Measurements from ENCODE around the gene SIL1. TPM values are rescaled to one million over a fixed set of nuclear protein-coding genes. Genes with fewer than 3 reads are reported as not detected.

The SIL1 gene
- total RNA-seq, 2 donors from 2014 or later: 69.9 to 75.6 TPM

- no peak overlapping the region for H3K4me3 ChIP-seq
- no peaks in the 10 kb centered on the region for H3K36me3 ChIP-seq
- 87% methylated on average over 3 of the region's 3 CpGs for WGBS
- DNase-seq (ENCODE audit: low spot score): no peak
- no peaks in the 10 kb centered on the region for H3K27me3 ChIP-seq (replicated peaks; ENCODE audit: insufficient read depth)
- TF ChIP-seq CTCF (IDR thresholded peaks at IDR 0.05): no peak
- TF ChIP-seq POLR2A (IDR thresholded peaks at IDR 0.05): no peak
- TF ChIP-seq POLR2AphosphoS5 (IDR thresholded peaks at IDR 0.05): no peak
- intact Hi-C loops (cut with DNase I): no loop called here
- H3K9me3 ChIP-seq: no peaks in the 10 kb centered on the region
- H3K4me1 ChIP-seq (replicated peaks): no peaks in the 10 kb centered on the region
- H3K27ac ChIP-seq: no peak overlapping the region
These were observed 193.5 kb downstream of the SIL1 start for GRCh38 chr5:139004374-139005307.

GRCh38 chr5:138999674-139000073 is 198.5 kb downstream of the SIL1 start:
- no peak for DNase-seq (ENCODE audit: low spot score)
- H3K9me3 ChIP-seq: no peaks in the 10 kb centered on the region
- intact Hi-C loops (cut with DNase I): no loop called here
- no peak for TF ChIP-seq POLR2AphosphoS5 (IDR thresholded peaks at IDR 0.05)
- no peak for TF ChIP-seq POLR2A (IDR thresholded peaks at IDR 0.05)
- H3K4me3 ChIP-seq: no peak overlapping the region
- H3K27me3 ChIP-seq (replicated peaks; ENCODE audit: insufficient read depth): no peaks in the 10 kb centered on the region
- H3K4me1 ChIP-seq (replicated peaks): no peaks in the 10 kb centered on the region
- H3K27ac ChIP-seq: no peak overlapping the region
- 96% methylated on average over 1 of the region's 1 CpG for WGBS
- no peaks in the 10 kb centered on the region for H3K36me3 ChIP-seq

GRCh38 chr5:138998521-138998920 is 199.6 kb downstream of the SIL1 start:
- no peak for TF ChIP-seq POLR2AphosphoS5 (IDR thresholded peaks at IDR 0.05)
- no peak for TF ChIP-seq CTCF (IDR thresholded peaks at IDR 0.05)
- no peak for TF ChIP-seq POLR2A (IDR thresholded peaks at IDR 0.05)
- Histone ChIP-seq H3K9me3 (no peaks in the 10 kb centered on the region), H3K36me3 (no peaks in the 10 kb centered on the region), H3K27ac (no peak overlapping the region), H3K27me3 (replicated peaks; ENCODE audit: insufficient read depth) (no peaks in the 10 kb centered on the region), H3K4me3 (no peak overlapping the region), H3K4me1 (replicated peaks) (no peaks in the 10 kb centered on the region)
- intact Hi-C loops (cut with DNase I): no loop called here
- DNase-seq (ENCODE audit: low spot score): no peak
- WGBS: 95% methylated on average over 1 of the region's 1 CpG

GRCh38 chr5:138996120-138996519 is 202.0 kb downstream of the SIL1 start:
- intact Hi-C loops (cut with DNase I): no loop called here
- TF ChIP-seq CTCF (IDR thresholded peaks at IDR 0.05) (no peak), POLR2AphosphoS5 (IDR thresholded peaks at IDR 0.05) (no peak), POLR2A (IDR thresholded peaks at IDR 0.05) (no peak)
- WGBS: 97% methylated on average over 1 of the region's 1 CpG
- Histone ChIP-seq H3K4me3 (no peak overlapping the region), H3K4me1 (replicated peaks) (no peaks in the 10 kb centered on the region), H3K27ac (no peak overlapping the region), H3K36me3 (no peaks in the 10 kb centered on the region), H3K27me3 (replicated peaks; ENCODE audit: insufficient read depth) (no peaks in the 10 kb centered on the region), H3K9me3 (no peaks in the 10 kb centered on the region)
- DNase-seq (ENCODE audit: low spot score): no peak

- Histone ChIP-seq H3K27ac (no peak overlapping the region), H3K4me3 (no peak overlapping the region), H3K9me3 (no peaks in the 10 kb centered on the region), H3K4me1 (replicated peaks) (no peaks in the 10 kb centered on the region), H3K36me3 (no peaks in the 10 kb centered on the region), H3K27me3 (replicated peaks; ENCODE audit: insufficient read depth) (no peaks in the 10 kb centered on the region)
- no peak for DNase-seq (ENCODE audit: low spot score)
- intact Hi-C loops (cut with DNase I): no loop called here
- 99% methylated on average over 4 of the region's 4 CpGs for WGBS
- TF ChIP-seq CTCF (IDR thresholded peaks at IDR 0.05): no peak
- TF ChIP-seq POLR2AphosphoS5 (IDR thresholded peaks at IDR 0.05): no peak
- TF ChIP-seq POLR2A (IDR thresholded peaks at IDR 0.05): no peak
These were observed 207.1 kb downstream of the SIL1 start for GRCh38 chr5:138990986-138991590.
